HepG2 (cell line): Measurements from ENCODE around the gene PDPK1. TPM values are rescaled to one million over a fixed set of nuclear protein-coding genes. Genes with fewer than 3 reads are reported as not detected.
"Not testable (repeated sequence)": the region's sequence is repeated elsewhere in the genome, so short reads cannot be mapped to it uniquely, and the experiment has no call there.

Source experiments
- ATAC-seq: fragments of 200-7000 bp; cut with Tn5 transposase; 3 replicates; pipeline ENCODE4 v1.9.1; 2020; ENCODE audit warnings: mild to moderate bottlenecking, moderate library complexity
- BruUV-seq: library from RNA; stranded (reverse); fragments of 400-500 nt; replicated peaks from 2 replicates; lab custom pipeline; 2021; lab: Mats Ljungman, UMichigan
- CTCF ChIA-PET: fragments of 300-600 bp; formaldehyde crosslinking; extraction: SDS; loops from one replicate; lab custom pipeline; 2021; ENCODE audit warnings: low total read pairs, inconsistent platforms, low intra/inter-chr PET ratio; lab: Yijun Ruan, JAX
- POLR2A ChIA-PET: fragments of 350-600 bp; sonication (Branson Sonifier 250); formaldehyde crosslinking; loops from one replicate; lab custom pipeline; 2020; ENCODE audit warnings: antibody characterized with exemption, inconsistent platforms; lab: Yijun Ruan, JAX
- DNase-seq: peaks from one replicate; pipeline ENCODE4 v3.0.0-alpha.2; 2015; ENCODE audit warnings: low spot score
- FAIRE-seq: peaks from 3 replicates; lab custom pipeline; 2011; peaks lifted over from hg19 to GRCh38; lab: Jason Lieb, UNC
- H2AFZ ChIP-seq: one replicate; pipeline ENCODE4 v1.6.1; 2011; ENCODE audit warnings: low read length, inconsistent platforms
- H3K27ac ChIP-seq: fragments of 300-600 bp; 3 replicates; pipeline ENCODE4 v1.8.0; 2011; ENCODE audit warnings: mixed run types, mild to moderate bottlenecking, mixed read lengths, low read length, inconsistent platforms; ENCODE audit not compliant: insufficient read depth; ENCODE audit errors: extremely low read length
- H3K27me3 ChIP-seq, 2 experiments: fragments of 200-600 bp in 1 of 2; 2 replicates in 1 of 2; 3 replicates in 1 of 2; pipeline versions ENCODE4 v1.6.0 to v1.8.0; 2011; ENCODE audit warnings: low read length in 2 of 2, mild to moderate bottlenecking in 2 of 2, moderate library complexity in 2 of 2, inconsistent platforms in 1 of 2; ENCODE audit not compliant: insufficient read depth in 2 of 2, control insufficient read depth in 1 of 2
- H3K36me3 ChIP-seq, 2 experiments: fragments of 200-600 bp in 1 of 2; replicated peaks in 1 of 2; 2 replicates in 1 of 2; 3 replicates in 1 of 2; pipeline versions ENCODE4 v1.5.1 to v1.8.0; 2011; ENCODE audit warnings: low read length in 2 of 2, inconsistent platforms in 1 of 2; ENCODE audit not compliant: insufficient read depth in 2 of 2, control insufficient read depth in 1 of 2
- H3K4me1 ChIP-seq: 2 replicates; pipeline ENCODE4 v1.5.1; 2012; ENCODE audit warnings: low read length, inconsistent platforms; ENCODE audit not compliant: insufficient read depth
- H3K4me2 ChIP-seq: 2 replicates; pipeline ENCODE4 v1.6.0; 2011; ENCODE audit warnings: low read depth, low read length, inconsistent platforms
- H3K4me3 ChIP-seq, 3 experiments: fragments of 200-600 bp in 1 of 3; sonication (generic), shearing (Covaris generic) in 1 of 3; replicated peaks in 1 of 3; 2 replicates each; pipeline ENCODE4 v1.5.1; 2011 to 2016; ENCODE audit warnings: low read length in 3 of 3, inconsistent platforms in 2 of 3, low read depth in 2 of 3, mild to moderate bottlenecking in 2 of 3, control low read depth in 1 of 3, mixed read lengths in 1 of 3; ENCODE audit not compliant: insufficient read depth in 1 of 3
- H3K79me2 ChIP-seq: one replicate; pipeline ENCODE4 v1.6.1; 2011; ENCODE audit warnings: low read length, inconsistent platforms; ENCODE audit not compliant: insufficient read depth
- H3K9ac ChIP-seq: 2 replicates; pipeline ENCODE4 v1.6.0; 2011; ENCODE audit warnings: mild to moderate bottlenecking, low read depth, low read length, inconsistent platforms; ENCODE audit not compliant: insufficient read depth
- H3K9me3 ChIP-seq: 2 replicates; pipeline ENCODE4 v1.5.1; 2012; ENCODE audit warnings: mild to moderate bottlenecking, low read length
- H4K20me1 ChIP-seq: 2 replicates; pipeline ENCODE4 v1.6.0; 2011; ENCODE audit warnings: inconsistent platforms, mild to moderate bottlenecking, low read length, moderate library complexity; ENCODE audit not compliant: insufficient read depth
- WGBS: methylation state at CpG from one replicate; pipeline ENCODE4 v1.1.6; 2017; ENCODE audit warnings: low lambda C conversion rate; 5-methylcytosine and 5-hydroxymethylcytosine counted together
- in situ Hi-C: cut with HindIII; loops from 2 replicates; pipeline ENCODE4 v1.10.0; 2017; ENCODE audit warnings: low pct_unique_long_range_greater_than_20kb; ENCODE audit not compliant: extremely low pct_ligation_motif_present
- intact Hi-C: fragments of 100-400 bp; cut with micrococcal nuclease; formaldehyde crosslinking; loops from one replicate; pipeline ENCODE4 v1.10.0; 2022; ENCODE audit not compliant: unreplicated experiment
- microRNA counts: library from miRNA; unstranded; fragments of <30 nt; microRNA quantifications from one replicate; lab custom pipeline; 2015
- microRNA-seq: library from miRNA; unstranded; fragments of <30 nt; microRNA quantifications from one replicate; pipeline ENCODE4, GENCODE V29; 2020
- polyA plus RNA-seq, 8 experiments: library from polyadenylated mRNA; depleted of rRNA in 3 of 8; stranded (reverse) in 7 of 8; unstranded in 1 of 8; fragments of >200 nt; fragmentation: Illumina TruSeq in 4 of 8; extraction: Trizol in 4 of 8; gene quantifications; 2 replicates each; pipeline versions ENCODE4 v1.2.1 to v1.2.3, GENCODE V29; 2011 to 2016; ENCODE audit warnings: low read depth in 4 of 8, missing spikeins in 1 of 8, mixed read lengths in 1 of 8; ENCODE audit not compliant: insufficient read depth in 1 of 8
- small RNA-seq, 3 experiments: library from RNA; depleted of rRNA; stranded (forward); fragments of <200 nt; gene quantifications; one replicate each; pipeline ENCODE3, GENCODE V24; 2012; ENCODE audit warnings: low read depth in 2 of 3, low replicate concordance in 1 of 3; ENCODE audit not compliant: insufficient read length in 3 of 3, insufficient read depth in 2 of 3
- total RNA-seq, 5 experiments: library from RNA; depleted of rRNA; stranded (reverse); fragments of >200 nt; fragmentation: Illumina TruSeq; extraction: Trizol; gene quantifications; 2 replicates each; pipeline ENCODE4 v1.2.3, GENCODE V29; 2016; ENCODE audit warnings: low read depth in 1 of 5

Gene PDPK1
- total and polyA plus RNA-seq, 2 of the 13 experiments (the other 11 are each of a cell fraction or from before 2014, with no cell fraction given): 59.6 to 129 TPM

DNA sequence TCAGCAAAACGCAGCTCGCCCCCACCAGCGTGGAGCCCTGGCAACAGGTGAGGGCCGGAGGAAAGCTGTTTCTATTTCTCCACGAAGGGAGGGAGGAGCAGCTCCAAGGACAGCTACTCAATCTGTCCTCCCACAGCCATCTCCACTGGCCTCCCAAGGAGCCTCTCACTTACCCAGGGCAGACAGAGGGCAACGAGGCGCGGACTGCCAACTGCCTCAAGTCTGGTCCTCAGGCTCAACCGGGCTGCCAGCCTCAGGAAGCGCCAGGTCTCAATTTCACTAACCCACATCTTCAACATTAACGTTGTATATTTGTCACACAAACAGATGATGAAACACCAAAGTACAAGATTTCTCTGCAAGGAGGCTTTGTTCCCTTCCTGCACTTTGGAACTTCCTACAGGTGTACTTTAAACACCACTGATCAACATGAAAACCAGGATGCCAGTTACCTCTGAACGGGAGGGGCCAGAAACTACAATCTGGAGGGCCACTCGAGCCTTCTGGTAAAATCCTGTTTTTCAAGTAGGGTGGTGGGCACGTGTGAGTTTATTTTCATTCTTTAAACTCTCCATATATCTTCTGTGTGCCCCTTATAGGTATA lies 113.5 kb downstream of the PDPK1 start:
- H4K20me1 ChIP-seq, POLR2A ChIA-PET, H3K36me3 ChIP-seq, intact Hi-C loops, H2AFZ ChIP-seq, DNase-seq, in situ Hi-C loops, H3K27ac ChIP-seq, H3K4me3 ChIP-seq, H3K4me2 ChIP-seq, BruUV-seq, H3K9me3 ChIP-seq, CTCF ChIA-PET, H3K9ac ChIP-seq, H3K27me3 ChIP-seq: not testable (repeated sequence)
- peaks cover 38% of the 10 kb centered on the region for H3K4me1 ChIP-seq
- H3K79me2 ChIP-seq: peaks cover 22% of the 10 kb centered on the region
- ATAC-seq (peak; percentile 51), FAIRE-seq (peak; percentile 86)
- no CpG with 5 or more reads among the region's 14 CpGs for WGBS

MicroRNAs encoded within 50 kb of the gene (microRNA counts, 767-probe panel; counts per million panel counts)
- microRNA hsa-miR-3178 (lab: Ali Mortazavi, UCI): not detected

Small RNA genes within 50 kb of the gene (microRNA-seq; reads per million reads assigned to microRNA genes)
- not detected for gene MIR3178

Small RNA genes within 50 kb of the gene (small RNA-seq; reads per million reads assigned to genes)
- gene AC093525.1: 0 reads per million in 3 experiments
- 0 reads per million in 3 experiments for gene MIR3178

Other genes with a start within 250 kb of the PDPK1 start
- gene ABCA3, start 197.3 kb upstream of the PDPK1 start, total RNA-seq (2016; rRNA removed; fragmentation: Illumina TruSeq; extraction: Trizol): 0.41 and 0.60 TPM in 2 replicates
- gene ABCA3, start 197.3 kb upstream of the PDPK1 start, polyA plus RNA-seq (2011; rRNA removed): 1.5 and 2.3 TPM in 2 replicates
- gene CCNF, start 108.6 kb upstream of the PDPK1 start, total RNA-seq (2016; rRNA removed; fragmentation: Illumina TruSeq; extraction: Trizol): 13.7 and 22.8 TPM in 2 replicates
- gene CCNF, start 108.6 kb upstream of the PDPK1 start, polyA plus RNA-seq (2011; rRNA removed): 5.0 and 6.4 TPM in 2 replicates
- 19.7 and 24.4 TPM in 2 replicates for gene TEDC2, start 77.9 kb upstream of the PDPK1 start, total RNA-seq (2016; rRNA removed; fragmentation: Illumina TruSeq; extraction: Trizol)
- gene TEDC2, start 77.9 kb upstream of the PDPK1 start, polyA plus RNA-seq (2011; rRNA removed): 5.9 and 6.2 TPM in 2 replicates
- gene NTN3, start 66.7 kb upstream of the PDPK1 start, total RNA-seq (2016; rRNA removed; fragmentation: Illumina TruSeq; extraction: Trizol): 0.20 and 0.35 TPM in 2 replicates
- gene NTN3, start 66.7 kb upstream of the PDPK1 start, polyA plus RNA-seq (2011; rRNA removed): 0.09 and 0.29 TPM in 2 replicates
- 13.7 and 17.6 TPM in 2 replicates for gene TBC1D24, start 62.9 kb upstream of the PDPK1 start, total RNA-seq (2016; rRNA removed; fragmentation: Illumina TruSeq; extraction: Trizol)
- 7.7 and 8.4 TPM in 2 replicates for gene TBC1D24, start 62.9 kb upstream of the PDPK1 start, polyA plus RNA-seq (2011; rRNA removed)
- 7.2 and 10.4 TPM in 2 replicates for gene ATP6V0C, start 24.1 kb upstream of the PDPK1 start, total RNA-seq (2016; rRNA removed; fragmentation: Illumina TruSeq; extraction: Trizol)
- 20.1 and 21.1 TPM in 2 replicates for gene ATP6V0C, start 24.1 kb upstream of the PDPK1 start, polyA plus RNA-seq (2011; rRNA removed)
- gene AMDHD2, start 17.6 kb upstream of the PDPK1 start, total RNA-seq (2016; rRNA removed; fragmentation: Illumina TruSeq; extraction: Trizol): 13.8 and 39.1 TPM in 2 replicates
- 33.5 and 51.3 TPM in 2 replicates for gene AMDHD2, start 17.6 kb upstream of the PDPK1 start, polyA plus RNA-seq (2011; rRNA removed)
- not detected in 2 replicates for gene CEMP1, start 6.6 kb upstream of the PDPK1 start, total RNA-seq (2016; rRNA removed; fragmentation: Illumina TruSeq; extraction: Trizol)
- gene CEMP1, start 6.6 kb upstream of the PDPK1 start, polyA plus RNA-seq (2011; rRNA removed): 0.04 TPM in 1 of 2 replicates, not detected in the other
- gene KCTD5, start 144.5 kb downstream of the PDPK1 start, total RNA-seq (2016; rRNA removed; fragmentation: Illumina TruSeq; extraction: Trizol): 29.8 and 31.0 TPM in 2 replicates
- 25.4 and 30.1 TPM in 2 replicates for gene KCTD5, start 144.5 kb downstream of the PDPK1 start, polyA plus RNA-seq (2011; rRNA removed)
- gene PRSS27, start 182.2 kb downstream of the PDPK1 start, total RNA-seq (2016; rRNA removed; fragmentation: Illumina TruSeq; extraction: Trizol): 0.20 TPM in 1 of 2 replicates, not detected in the other
- gene PRSS27, start 182.2 kb downstream of the PDPK1 start, polyA plus RNA-seq (2011; rRNA removed): 0.73 and 1.2 TPM in 2 replicates
- gene SRRM2, start 214.6 kb downstream of the PDPK1 start, total RNA-seq (2016; rRNA removed; fragmentation: Illumina TruSeq; extraction: Trizol): 50.4 and 80.6 TPM in 2 replicates
- gene SRRM2, start 214.6 kb downstream of the PDPK1 start, polyA plus RNA-seq (2011; rRNA removed): 112 and 125 TPM in 2 replicates
- 208 and 253 TPM in 2 replicates for gene ELOB, start 239.3 kb downstream of the PDPK1 start, total RNA-seq (2016; rRNA removed; fragmentation: Illumina TruSeq; extraction: Trizol)
- 225 and 236 TPM in 2 replicates for gene ELOB, start 239.3 kb downstream of the PDPK1 start, polyA plus RNA-seq (2011; rRNA removed)
- gene PRSS33, start 249.5 kb downstream of the PDPK1 start, total RNA-seq (2016; rRNA removed; fragmentation: Illumina TruSeq; extraction: Trizol): not detected in 2 replicates
- not detected in 2 replicates for gene PRSS33, start 249.5 kb downstream of the PDPK1 start, polyA plus RNA-seq (2011; rRNA removed)